H1 (cell line): Measurements from ENCODE around the gene NPTN. TPM values are rescaled to one million over a fixed set of nuclear protein-coding genes. Genes with fewer than 3 reads are reported as not detected.

Experiments
- CTCF ChIA-PET: fragments of 300-600 bp; sonication (Branson Sonifier 250); formaldehyde crosslinking; loops from one replicate; lab custom pipeline; 2021; ENCODE audit not compliant: partially characterized antibody; lab: Charles Lee
- POLR2A ChIA-PET: fragments of 300-600 bp; sonication (Branson Sonifier 250); formaldehyde crosslinking; loops from one replicate; lab custom pipeline; 2021; ENCODE audit warnings: inconsistent platforms; ENCODE audit not compliant: partially characterized antibody; lab: Charles Lee
- DNase-seq, 2 experiments: peaks; one replicate each; pipeline versions ENCODE4 v3.0.0 to v3.0.0-alpha.2; 2010 to 2022; ENCODE audit warnings: low spot score in 2 of 2, low read depth in 1 of 2, mixed read lengths in 1 of 2
- FAIRE-seq: peaks from 2 replicates; lab custom pipeline; 2011; peaks lifted over from hg19 to GRCh38; lab: Jason Lieb, UNC
- H2AFZ ChIP-seq: 2 replicates; pipeline ENCODE4 v1.8.1; 2012; ENCODE audit warnings: low read length, inconsistent platforms
- H2AK5ac ChIP-seq: 2 replicates; pipeline ENCODE4 v1.6.1; 2013; ENCODE audit warnings: low read depth, low read length
- H2BK120ac ChIP-seq: replicated peaks from 2 replicates; pipeline ENCODE3; 2013; ENCODE audit warnings: low read depth, low read length, inconsistent platforms
- H2BK12ac ChIP-seq: 2 replicates; pipeline ENCODE4 v1.6.1; 2013; ENCODE audit warnings: low read depth, low read length
- H2BK15ac ChIP-seq: 2 replicates; pipeline ENCODE4 v1.6.1; 2013; ENCODE audit warnings: low read length
- H2BK20ac ChIP-seq: 2 replicates; pipeline ENCODE4 v1.6.1; 2013; ENCODE audit warnings: low read length
- H2BK5ac ChIP-seq: 2 replicates; pipeline ENCODE4 v1.6.1; 2013; ENCODE audit warnings: low read depth, low read length
- H3K14ac ChIP-seq: 2 replicates; pipeline ENCODE4 v1.6.1; 2013; ENCODE audit warnings: inconsistent platforms; ENCODE audit not compliant: insufficient read length
- H3K18ac ChIP-seq: 2 replicates; pipeline ENCODE4 v1.6.1; 2013; ENCODE audit warnings: low read length; ENCODE audit errors: extremely low read depth
- H3K23ac ChIP-seq: 2 replicates; pipeline ENCODE4 v1.6.1; 2013; ENCODE audit warnings: inconsistent platforms; ENCODE audit not compliant: insufficient read length
- H3K23me2 ChIP-seq: 2 replicates; pipeline ENCODE4 v1.6.1; 2013; ENCODE audit warnings: low read depth, low read length
- H3K27ac ChIP-seq: 2 replicates; pipeline ENCODE4 v1.6.1; 2011; ENCODE audit warnings: low read depth, low read length, inconsistent platforms
- H3K27me3 ChIP-seq, 4 experiments: replicated peaks in 1 of 4; 1 replicate in 1 of 4; 2 replicates in 3 of 4; pipeline versions ENCODE4 v1.6.1 to v1.8.1; 2011 to 2013; ENCODE audit warnings: low read length in 3 of 4, mild to moderate bottlenecking in 3 of 4, inconsistent platforms in 2 of 4, mixed read lengths in 2 of 4, moderate library complexity in 1 of 4; ENCODE audit not compliant: control insufficient read depth in 3 of 4, insufficient read depth in 3 of 4; ENCODE audit errors: extremely low read depth in 1 of 4
- H3K36me3 ChIP-seq, 4 experiments: 2 replicates each; pipeline versions ENCODE4 v1.6.1 to v1.8.1; 2011 to 2013; ENCODE audit warnings: mild to moderate bottlenecking in 4 of 4, low read length in 3 of 4, moderate library complexity in 2 of 4, control low read depth in 1 of 4, inconsistent platforms in 1 of 4; ENCODE audit not compliant: insufficient read depth in 4 of 4, control insufficient read depth in 2 of 4
- H3K4ac ChIP-seq: replicated peaks from 2 replicates; pipeline ENCODE3; 2013; ENCODE audit warnings: low read length, low read depth, mixed read lengths, inconsistent platforms; ENCODE audit not compliant: insufficient read length
- H3K4me1 ChIP-seq, 4 experiments: replicated peaks in 1 of 4; 1 replicate in 1 of 4; 2 replicates in 3 of 4; pipeline versions ENCODE4 v1.6.1 to v1.8.1; 2011 to 2013; ENCODE audit warnings: low read length in 3 of 4, inconsistent platforms in 2 of 4, mixed read lengths in 1 of 4; ENCODE audit not compliant: insufficient read depth in 4 of 4, control insufficient read depth in 3 of 4
- H3K4me2 ChIP-seq, 2 experiments: 2 replicates each; pipeline versions ENCODE4 v1.6.1 to v1.8.1; 2011 to 2013; ENCODE audit warnings: low read depth in 2 of 2, low read length in 2 of 2, control low read depth in 1 of 2, inconsistent platforms in 1 of 2, mild to moderate bottlenecking in 1 of 2; ENCODE audit not compliant: insufficient read depth in 1 of 2
- H3K4me3 ChIP-seq, 4 experiments: fragments of 200-600, 300-600 bp in 1 of 4; sonication (generic), shearing (Covaris generic), sonication (Bioruptor Twin) in 1 of 4; 2 replicates each; pipeline versions ENCODE4 v1.5.1 to v1.8.1; 2011 to 2016; ENCODE audit warnings: low read length in 4 of 4, low read depth in 3 of 4, control low read depth in 2 of 4, inconsistent platforms in 2 of 4, mild to moderate bottlenecking in 2 of 4, mixed read lengths in 1 of 4, moderate library complexity in 1 of 4; ENCODE audit not compliant: insufficient read depth in 2 of 4; ENCODE audit errors: extremely low read depth in 1 of 4
- H3K56ac ChIP-seq: replicated peaks from 2 replicates; pipeline ENCODE3; 2013; ENCODE audit warnings: low read depth, mild to moderate bottlenecking, mixed read lengths, low read length, inconsistent platforms; ENCODE audit not compliant: insufficient read length
- H3K79me1 ChIP-seq: 2 replicates; pipeline ENCODE4 v1.6.1; 2013; ENCODE audit warnings: low read depth, low read length, control low read depth
- H3K79me2 ChIP-seq, 2 experiments: 2 replicates each; pipeline versions ENCODE4 v1.6.1 to v1.8.1; 2012 to 2013; ENCODE audit warnings: low read length in 2 of 2, mild to moderate bottlenecking in 2 of 2, inconsistent platforms in 1 of 2; ENCODE audit not compliant: insufficient read depth in 2 of 2, control insufficient read depth in 1 of 2
- H3K9ac ChIP-seq, 4 experiments: replicated peaks in 1 of 4; 1 replicate in 1 of 4; 2 replicates in 3 of 4; pipeline versions ENCODE4 v1.6.1 to v1.8.1; 2011 to 2013; ENCODE audit warnings: low read depth in 3 of 4, low read length in 3 of 4, control low read depth in 2 of 4, mild to moderate bottlenecking in 2 of 4, moderate library complexity in 2 of 4, inconsistent platforms in 1 of 4; ENCODE audit errors: extremely low read depth in 1 of 4
- H3K9me3 ChIP-seq, 2 experiments: 2 replicates each; pipeline versions ENCODE4 v1.6.1 to v1.8.1; 2012 to 2013; ENCODE audit warnings: mild to moderate bottlenecking in 2 of 2, moderate library complexity in 2 of 2, control low read depth in 1 of 2, inconsistent platforms in 1 of 2, low read depth in 1 of 2, low read length in 1 of 2, mixed read lengths in 1 of 2; ENCODE audit not compliant: insufficient read depth in 2 of 2
- H4K20me1 ChIP-seq, 2 experiments: replicated peaks in 1 of 2; 2 replicates each; pipeline versions ENCODE3 to v1.8.1; 2011 to 2013; ENCODE audit warnings: inconsistent platforms in 2 of 2, low read length in 2 of 2, mild to moderate bottlenecking in 1 of 2; ENCODE audit not compliant: insufficient read depth in 2 of 2, control insufficient read depth in 1 of 2
- H4K5ac ChIP-seq: 2 replicates; pipeline ENCODE4 v1.6.1; 2013; ENCODE audit warnings: low read length, low read depth, mixed read lengths, inconsistent platforms; ENCODE audit not compliant: insufficient read length
- H4K8ac ChIP-seq: 2 replicates; pipeline ENCODE4 v1.8.0; 2013; ENCODE audit warnings: mild to moderate bottlenecking, moderate library complexity, low read length, inconsistent platforms; ENCODE audit not compliant: insufficient read depth; ENCODE audit errors: extremely low read depth
- H4K91ac ChIP-seq: replicated peaks from 2 replicates; pipeline ENCODE3; 2013; ENCODE audit warnings: low read length, mixed read lengths, inconsistent platforms; ENCODE audit not compliant: insufficient read length
- BACH1 ChIP-seq: IDR thresholded peaks from 2 replicates; pipeline ENCODE4 v1.6.1; 2012; ENCODE audit warnings: low read length, improper control_type of control experiment
- CBX5 ChIP-seq: fragments of 300-800, 300-1000 bp; sonication (generic); IDR thresholded peaks from 2 replicates; pipeline ENCODE4 v1.7.1; 2016; ENCODE audit warnings: antibody characterized with exemption, low read length, low read depth
- CEBPB ChIP-seq: IDR thresholded peaks from 2 replicates; pipeline ENCODE4 v1.6.1; 2012; ENCODE audit warnings: low read depth, low read length
- MAFK ChIP-seq: IDR thresholded peaks from 2 replicates; pipeline ENCODE4 v1.6.1; 2012; ENCODE audit warnings: low read depth, mild to moderate bottlenecking, improper control_type of control experiment, low read length
- RXRA ChIP-seq: IDR thresholded peaks from 2 replicates; pipeline ENCODE4 v1.6.1; 2011; ENCODE audit warnings: low read depth, mild to moderate bottlenecking, low read length, moderate library complexity; ENCODE audit not compliant: insufficient read depth
- SIN3A ChIP-seq, 2 experiments: IDR thresholded peaks in 1 of 2; conservative IDR thresholded peaks in 1 of 2; 2 replicates each; pipeline ENCODE4 v1.6.1; 2011 to 2012; ENCODE audit warnings: low read length in 2 of 2, improper control_type of control experiment in 1 of 2, low read depth in 1 of 2, mild to moderate bottlenecking in 1 of 2
- TEAD4 ChIP-seq: IDR thresholded peaks from 2 replicates; pipeline ENCODE4 v1.6.1; 2012; ENCODE audit warnings: low read depth, low read length, inconsistent platforms, mixed read lengths
- YY1 ChIP-seq: IDR thresholded peaks from 2 replicates; pipeline ENCODE4 v1.6.1; 2011; ENCODE audit warnings: low read depth, mild to moderate bottlenecking, low read length
- WGBS, 2 experiments: shearing (Covaris generic) in 1 of 2; methylation state at CpG; one replicate each; pipeline versions ENCODE4 v1.1.6 to v1.1.7; 2013 to 2015; ENCODE audit warnings: low lambda C conversion rate in 2 of 2, mixed read lengths in 2 of 2, inconsistent platforms in 1 of 2, low coverage in 1 of 2, missing lambda C conversion rate in 1 of 2; ENCODE audit not compliant: insufficient replicate concordance in 2 of 2, insufficient coverage in 1 of 2, insufficient read length in 1 of 2; ENCODE audit errors: extremely low coverage in 1 of 2, missing lambda C conversion rate in 1 of 2; 5-methylcytosine and 5-hydroxymethylcytosine counted together
- polyA plus RNA-seq, 7 experiments: library from polyadenylated mRNA; depleted of rRNA in 3 of 7; stranded (reverse) in 5 of 7; unstranded in 2 of 7; fragments of >200 nt in 5 of 7; fragments of 200-250 nt in 2 of 7; gene quantifications; 1 replicate in 5 of 7; 2 replicates in 1 of 7; 4 replicates in 1 of 7; pipeline versions ENCODE4 v1.2.1 to v1.2.3, GENCODE V29; 2011 to 2013; ENCODE audit warnings: missing spikeins in 2 of 7, mixed read lengths in 2 of 7
- total RNA-seq: library from RNA; stranded (reverse); fragmentation: NEBNext Ultra II Directional; extraction: Animal tissue kit (Norgen Biotek cat#: 25700); gene quantifications from 2 replicates; pipeline ENCODE4 v1.2.1, GENCODE V29; 2021

Gene NPTN
- total and polyA plus RNA-seq, 2 of the 8 experiments (the other 6 are each of a cell fraction or from before 2014, with no cell fraction given), result 67.0 to 113 TPM

GRCh38 chr15:73601451-73602445 lies 31.4 kb downstream of the NPTN start:
- H3K9me3 ChIP-seq, result no peaks in the 10 kb centered on the region
- ChIA-PET CTCF (interaction anchor here (0.8 to 1.9 kb wide), 10 partner anchors 8 to 300 kb away, joined by 3 to 12 read pairs (median 3); no protein-coding TSS in a partner anchor), POLR2A (interaction anchor here (0.9 kb wide), 1 partner anchor 83 kb away, joined by 3 read pairs; the partner anchor contains the start of gene CD276)
- H3K79me2 ChIP-seq, result peaks cover 12 to 99% of the 10 kb centered on the region in 2 experiments
- no peak overlapping the region for H3K14ac ChIP-seq
- no peaks in the 10 kb centered on the region for H3K27me3 ChIP-seq
- H2BK120ac ChIP-seq, result no peak overlapping the region
- no peak for TF ChIP-seq CBX5
- TF ChIP-seq CEBPB, result peak; percentile 60; the same call in 1 of the 2 replicates
- peak; percentile 36; the same call in 1 of the 2 replicates for TF ChIP-seq BACH1
- peak; percentile 9; the same call in 1 of the 2 replicates for TF ChIP-seq MAFK
- TF ChIP-seq RXRA, result no peak
- TF ChIP-seq YY1, result 0 out of 2 replicates have a peak, but pooled peaks have one; percentile 30
- TF ChIP-seq SIN3A (conservative IDR thresholded peaks at IDR 0.05 in 1 of 2, IDR thresholded peaks at IDR 0.05 in 1 of 2; ENCODE audit: low read depth in 1 of 2, low read length in 2 of 2), result 0 out of 4 replicates have a peak, but pooled peaks of 1 of the 2 experiments have one; percentile 56
- no peak for TF ChIP-seq TEAD4
- no peak overlapping the region for H3K23ac ChIP-seq
- H2BK20ac ChIP-seq, result 0 out of 2 replicates have a peak overlapping the region, but pooled peaks have one; percentile 35
- no peak overlapping the region; a peak in 1 of 7 replicates for H3K9ac ChIP-seq
- peaks cover 15 to 40% of the 10 kb centered on the region in 2 experiments for H4K20me1 ChIP-seq
- H3K4me1 ChIP-seq, result peaks cover 16 to 32% (median 27%) of the 10 kb centered on the region in 4 experiments
- 60% methylated on average over 7 of the region's 7 CpGs; no CpG with 5 or more reads in 1 of the 2 experiments for WGBS, 2 experiments
- H4K8ac ChIP-seq, result no peak overlapping the region
- H3K4me3 ChIP-seq, result peak overlapping the region in 3 of 4 experiments; percentile 1 to 22 (median 7); a peak in 3 of 8 replicates
- no peak overlapping the region for H3K4ac ChIP-seq
- no peak overlapping the region for H2BK12ac ChIP-seq
- no peak overlapping the region for H2AFZ ChIP-seq
- peak overlapping the region; percentile 47 to 51 for H3K4me2 ChIP-seq
- H4K5ac ChIP-seq, result no peak overlapping the region
- no peak overlapping the region for H4K91ac ChIP-seq
- H3K18ac ChIP-seq, result no peak overlapping the region
- no peaks in the 10 kb centered on the region; a peak in 1 of 8 replicates for H3K36me3 ChIP-seq
- H3K79me1 ChIP-seq, result peaks cover 20% of the 10 kb centered on the region
- FAIRE-seq (no peak), DNase-seq (no peak)
- H3K27ac ChIP-seq, result no peak overlapping the region
- H3K23me2 ChIP-seq, result no peaks in the 10 kb centered on the region; the same call in 1 of the 2 replicates
- H2AK5ac ChIP-seq, result no peak overlapping the region
- no peak overlapping the region for H2BK15ac ChIP-seq
- no peak overlapping the region for H2BK5ac ChIP-seq
- H3K56ac ChIP-seq, result no peak overlapping the region
